GM21423 (cell line): ENCODE results near the gene OPN1SW.

Experiments used
- ATAC-seq: cut with Tn5 transposase; IDR thresholded peaks from one replicate; pipeline ENCODE4 v1.9.1; 2021; ENCODE audit warnings: mild to moderate bottlenecking, moderate library complexity; ENCODE audit not compliant: unreplicated experiment

OPN1SW gene, protein sequence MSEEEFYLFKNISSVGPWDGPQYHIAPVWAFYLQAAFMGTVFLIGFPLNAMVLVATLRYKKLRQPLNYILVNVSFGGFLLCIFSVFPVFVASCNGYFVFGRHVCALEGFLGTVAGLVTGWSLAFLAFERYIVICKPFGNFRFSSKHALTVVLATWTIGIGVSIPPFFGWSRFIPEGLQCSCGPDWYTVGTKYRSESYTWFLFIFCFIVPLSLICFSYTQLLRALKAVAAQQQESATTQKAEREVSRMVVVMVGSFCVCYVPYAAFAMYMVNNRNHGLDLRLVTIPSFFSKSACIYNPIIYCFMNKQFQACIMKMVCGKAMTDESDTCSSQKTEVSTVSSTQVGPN

DNA sequence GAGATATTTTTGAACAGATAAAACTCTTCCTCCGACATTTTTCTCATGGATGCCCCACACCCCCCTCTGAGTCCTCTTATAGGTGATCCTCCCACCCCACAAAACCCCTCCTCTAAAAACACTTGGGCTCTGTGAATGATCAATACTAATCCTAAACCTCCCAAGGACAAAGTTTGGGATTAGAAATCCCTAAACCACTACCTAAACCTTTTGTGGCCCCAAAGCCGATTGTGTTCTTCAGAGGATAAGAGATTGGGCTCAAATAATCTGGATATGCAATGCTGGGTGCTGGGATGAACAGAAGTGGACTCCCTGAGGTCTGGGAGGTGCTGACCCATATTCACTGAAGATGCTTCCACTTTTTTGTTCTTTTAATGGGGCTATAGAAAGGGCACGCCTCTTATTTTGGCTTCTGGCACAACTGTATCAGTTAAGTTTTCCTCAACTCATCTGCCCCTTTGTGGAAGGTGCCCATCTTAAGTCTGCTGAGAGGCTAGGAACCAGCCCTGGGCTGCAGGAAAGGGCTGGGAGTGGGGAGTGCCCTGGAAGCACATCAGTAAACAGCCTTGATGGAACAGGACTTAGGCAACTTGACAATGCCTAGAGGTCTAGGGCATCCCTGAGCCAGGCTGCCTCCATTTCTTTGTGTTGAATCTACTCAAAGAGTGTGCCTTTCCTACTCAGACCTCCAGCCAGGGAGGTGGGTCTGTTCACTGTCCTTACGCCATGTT is at the start of gene OPN1SW:
TSS of gene OPN1SW (minus strand) at position 51 of the 731 bp plus-strand sequence. CDS start at position 38, 13 bp downstream.
- ATAC-seq = no peak

DNA sequence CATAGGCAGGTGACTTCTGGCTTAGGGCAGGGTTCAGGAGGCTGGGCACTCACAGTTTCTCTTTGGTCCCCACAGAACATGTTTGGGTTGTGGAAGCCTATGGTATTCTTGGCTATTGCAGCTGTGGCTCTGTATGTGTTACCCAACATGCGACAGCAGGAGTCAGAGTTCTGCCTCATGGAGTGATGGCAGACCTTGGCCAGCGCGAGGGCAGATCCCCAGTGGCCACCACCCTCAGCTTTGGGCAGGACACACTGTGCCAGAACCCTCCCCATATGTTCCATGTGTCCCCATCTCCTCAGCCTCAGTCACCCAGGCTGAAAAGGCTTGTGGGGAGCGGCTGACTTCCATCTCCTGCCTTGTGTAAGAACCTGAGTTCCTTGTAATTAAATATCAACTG is 46.1 kb upstream of the OPN1SW start:
- ATAC-seq = no peak

DNA sequence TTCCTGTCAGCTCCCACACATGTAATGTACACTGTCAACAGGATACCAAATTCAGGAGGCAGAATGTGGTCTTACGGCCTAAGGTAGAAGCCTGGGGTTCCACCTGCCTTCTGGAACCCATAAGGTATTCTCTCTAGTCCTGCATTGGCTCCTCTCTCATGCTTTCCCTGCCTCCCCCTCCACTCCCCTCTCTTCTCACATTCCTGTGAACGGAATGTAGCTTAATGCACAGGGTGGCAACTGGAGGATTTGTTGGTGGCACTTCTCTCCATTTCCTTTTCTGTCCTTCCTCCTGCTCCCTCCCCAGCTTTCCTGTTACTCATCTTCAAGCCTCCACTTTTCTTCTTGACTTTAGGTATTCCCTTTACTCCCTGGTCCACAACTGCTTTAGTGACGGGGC is 43.1 kb upstream of the OPN1SW start:
- no peak for ATAC-seq

DNA sequence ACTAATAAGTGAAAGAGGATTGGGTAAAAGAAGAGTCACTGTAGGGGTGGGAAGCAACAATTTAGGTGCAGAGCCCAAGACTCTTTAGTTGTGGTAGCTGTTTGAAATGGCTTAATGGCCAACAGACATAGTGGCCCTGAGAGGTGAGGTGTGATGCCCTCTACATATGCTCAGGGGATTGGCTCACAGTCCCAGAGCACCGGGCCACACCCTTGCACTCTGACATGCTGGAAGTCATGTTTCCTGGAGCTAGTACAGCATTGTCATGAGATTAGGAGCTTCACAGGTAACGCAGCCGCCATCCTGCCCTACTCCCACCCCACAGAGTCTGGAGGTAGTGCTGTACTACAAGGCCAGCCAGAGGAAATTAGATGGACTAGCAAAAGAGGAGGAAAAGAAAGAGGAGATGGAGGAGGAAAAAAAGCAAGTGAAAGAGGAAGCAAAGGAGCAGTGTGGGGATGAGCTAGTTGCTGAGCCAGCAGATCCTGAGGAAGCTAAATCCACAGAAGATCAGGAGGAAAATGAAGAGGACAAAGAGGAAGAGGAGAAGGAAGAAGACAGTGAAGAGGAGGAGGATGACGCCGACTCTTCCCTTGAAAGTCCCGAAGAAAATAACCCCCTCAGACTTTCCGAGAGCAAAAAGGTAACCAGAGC is 39.8 kb upstream of the OPN1SW start:
- no peak for ATAC-seq

DNA sequence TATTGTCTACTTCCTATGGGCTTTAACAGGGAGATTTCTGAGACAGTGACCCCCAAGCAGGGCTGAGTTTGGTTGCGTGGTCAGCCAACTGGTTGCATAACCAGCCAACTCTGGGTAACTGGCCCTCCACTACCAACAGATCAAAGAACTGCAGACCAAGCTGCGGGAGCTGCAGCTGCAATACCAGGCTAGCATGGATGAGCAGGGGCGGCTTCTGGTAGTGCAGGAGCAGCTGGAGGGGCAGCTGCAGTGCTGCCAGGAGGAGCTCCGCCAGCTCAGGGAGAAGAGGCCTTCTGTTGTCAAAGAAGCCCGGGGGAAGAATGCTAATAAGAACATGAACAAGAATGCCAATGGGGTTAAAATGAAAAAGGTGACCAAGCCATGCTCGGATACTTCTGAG is 38.9 kb upstream of the OPN1SW start:
- no peak for ATAC-seq

DNA sequence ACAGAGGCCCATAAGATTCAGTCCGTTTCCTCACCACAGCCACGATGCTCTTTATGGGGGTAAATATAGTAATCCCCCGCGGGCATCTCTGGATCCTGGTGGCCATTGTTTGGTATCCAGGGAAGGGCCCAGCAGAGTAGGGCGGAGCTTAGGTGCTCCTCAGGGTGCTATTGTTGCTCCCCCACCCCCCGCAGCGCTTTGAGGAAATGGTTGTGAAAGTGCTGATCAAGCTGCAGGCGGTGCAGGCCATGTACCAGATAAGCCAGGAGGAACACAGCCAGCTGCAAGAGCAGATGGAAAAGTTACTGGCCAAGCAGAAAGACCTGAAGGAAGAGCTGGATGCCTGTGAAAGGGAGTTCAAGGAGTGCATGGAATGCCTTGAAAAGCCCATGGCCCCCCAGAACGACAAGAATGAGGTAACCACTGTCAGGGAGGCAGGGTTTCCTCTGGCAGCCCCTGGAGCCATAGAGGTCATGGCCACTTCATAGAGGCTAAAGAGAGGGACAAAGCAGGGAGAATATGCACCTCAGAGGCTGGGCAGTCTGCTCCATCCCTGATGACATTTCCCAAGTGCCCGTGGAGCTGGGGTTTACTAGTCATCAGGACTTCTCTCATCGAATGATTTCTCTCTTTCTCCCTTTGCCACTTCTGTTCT is 37.0 kb upstream of the OPN1SW start:
- ATAC-seq = no peak

DNA sequence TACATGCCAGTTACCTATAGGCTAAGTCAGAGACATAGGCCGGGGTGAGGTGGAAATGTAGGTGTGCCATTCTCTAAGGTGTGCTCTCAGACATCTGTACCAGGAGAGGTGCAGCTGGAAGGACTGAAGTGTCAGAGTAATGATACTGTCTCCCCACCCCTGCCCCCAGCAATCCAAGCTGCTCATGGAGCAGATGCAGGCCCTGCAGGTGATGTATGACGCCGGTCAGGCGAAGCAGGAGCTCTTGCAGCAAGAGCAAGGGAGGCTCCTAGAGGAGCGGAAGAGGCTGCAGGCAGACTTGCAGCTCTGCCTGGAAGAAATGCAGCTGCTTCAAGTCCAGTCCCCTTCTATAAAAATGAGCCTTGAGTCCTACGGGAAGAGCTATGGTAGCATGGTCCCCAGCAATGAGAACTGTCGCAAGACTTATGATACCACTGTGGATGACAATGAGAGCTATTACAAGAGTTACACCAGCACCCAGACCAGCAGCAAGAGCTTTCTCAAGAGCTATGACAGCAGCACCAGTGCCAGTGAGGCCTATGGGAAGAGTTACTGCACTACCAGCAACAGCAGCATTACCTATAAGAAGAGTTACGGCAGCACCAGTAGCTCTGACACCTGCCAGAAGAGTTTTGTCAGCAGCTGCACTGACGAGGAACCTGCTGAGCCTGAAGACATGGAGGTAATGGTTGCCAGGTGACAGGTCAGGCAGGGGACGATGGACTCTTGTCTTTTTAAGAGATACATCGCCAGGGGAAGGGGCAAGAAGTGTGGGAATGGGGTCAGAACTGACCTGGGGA is 36.2 kb upstream of the OPN1SW start:
- no peak for ATAC-seq

DNA sequence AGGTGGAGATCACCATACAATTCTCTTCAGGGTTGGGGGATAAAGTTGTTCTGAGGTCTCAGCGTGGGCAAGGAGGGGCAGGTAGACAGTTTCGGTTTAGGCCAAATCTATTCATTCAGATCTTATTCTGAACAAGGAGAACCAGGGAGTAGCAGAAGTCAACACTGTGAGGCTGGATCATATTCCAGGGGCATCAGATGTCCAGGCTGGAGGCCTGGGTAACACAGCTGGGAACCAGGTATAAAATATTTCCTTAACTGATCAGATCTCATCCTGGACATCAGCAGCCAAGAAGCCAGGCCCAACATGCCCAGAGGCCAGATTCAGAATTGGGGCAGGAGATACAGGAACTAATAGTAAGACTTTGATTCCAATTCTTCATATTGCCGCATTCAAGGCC is 35.4 kb upstream of the OPN1SW start:
- ATAC-seq = no peak

DNA sequence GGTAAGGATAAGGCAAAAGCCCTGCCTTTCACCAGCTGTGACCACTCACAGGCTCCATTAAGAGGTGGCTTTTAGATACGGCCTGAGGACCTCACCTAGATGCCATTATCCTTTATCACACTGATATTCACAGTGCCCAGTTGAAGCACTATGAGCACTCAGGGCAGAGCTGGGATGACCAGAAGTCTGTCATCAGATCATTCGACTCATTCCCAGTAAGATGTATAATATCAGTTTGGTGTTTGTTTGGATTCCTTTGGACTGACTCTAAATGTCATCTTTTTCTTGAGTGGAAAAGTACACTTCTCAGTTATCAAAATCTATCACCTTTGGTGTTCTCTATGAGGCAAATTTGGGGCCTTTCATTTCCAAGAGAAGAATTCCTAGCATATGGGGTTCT is 34.9 kb upstream of the OPN1SW start:
- ATAC-seq = no peak

DNA sequence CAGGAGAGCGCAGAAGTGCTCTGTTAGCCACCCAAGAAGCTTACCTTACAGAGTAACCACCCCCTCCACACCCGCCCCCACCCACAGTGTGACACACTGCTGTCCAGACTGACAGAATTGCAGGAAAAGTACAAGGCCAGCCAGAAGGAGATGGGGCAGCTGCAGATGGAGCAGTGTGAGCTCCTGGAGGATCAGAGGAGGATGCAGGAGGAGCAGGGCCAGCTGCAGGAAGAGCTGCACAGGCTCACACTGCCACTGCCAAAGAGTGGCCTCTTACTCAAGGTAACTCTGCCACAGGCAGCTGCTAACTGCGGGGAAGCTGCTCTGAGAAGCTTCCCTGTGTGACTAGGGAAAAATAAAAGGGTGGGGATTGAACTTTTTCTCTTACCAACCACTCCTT is 33.8 kb upstream of the OPN1SW start:
- no peak for ATAC-seq

DNA sequence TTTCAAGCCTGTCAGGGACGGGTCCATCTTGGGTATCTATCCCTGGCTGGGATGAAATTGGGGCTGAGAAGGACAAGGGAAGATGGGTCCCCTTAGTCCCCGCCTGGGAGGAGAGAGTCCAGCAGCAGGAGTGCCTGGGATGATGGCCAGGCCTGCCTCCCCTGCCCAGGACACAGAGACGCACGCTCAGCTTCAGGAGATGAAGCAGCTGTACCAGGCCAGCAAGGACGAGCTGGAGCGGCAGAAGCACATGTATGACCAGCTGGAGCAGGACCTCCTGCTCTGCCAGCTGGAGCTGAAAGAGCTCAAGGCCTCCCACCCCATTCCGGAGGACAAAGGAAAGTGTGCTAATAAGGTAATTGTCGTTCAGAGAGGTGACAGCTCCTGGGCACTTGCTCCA is 31.6 kb upstream of the OPN1SW start:
- ATAC-seq = no peak

DNA sequence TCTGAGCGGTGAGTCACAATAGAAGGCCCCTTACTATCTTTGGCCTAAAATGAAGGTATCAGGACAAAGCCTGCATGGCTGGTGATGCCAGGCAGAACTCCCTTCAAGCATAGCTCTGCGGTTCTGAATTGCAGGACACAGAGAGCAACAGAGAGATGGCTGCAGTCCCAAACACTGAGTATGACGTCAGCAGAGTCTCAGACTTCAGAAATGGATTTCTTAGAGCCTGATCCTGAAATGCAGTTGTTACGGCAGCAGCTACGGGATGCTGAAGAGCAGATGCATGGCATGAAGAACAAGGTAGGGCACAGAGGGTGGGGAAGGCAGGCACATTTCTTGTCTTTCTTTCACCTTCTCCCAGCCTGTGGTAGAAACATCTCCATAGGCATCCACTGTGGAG is 29.6 kb upstream of the OPN1SW start:
- ATAC-seq = no peak

DNA sequence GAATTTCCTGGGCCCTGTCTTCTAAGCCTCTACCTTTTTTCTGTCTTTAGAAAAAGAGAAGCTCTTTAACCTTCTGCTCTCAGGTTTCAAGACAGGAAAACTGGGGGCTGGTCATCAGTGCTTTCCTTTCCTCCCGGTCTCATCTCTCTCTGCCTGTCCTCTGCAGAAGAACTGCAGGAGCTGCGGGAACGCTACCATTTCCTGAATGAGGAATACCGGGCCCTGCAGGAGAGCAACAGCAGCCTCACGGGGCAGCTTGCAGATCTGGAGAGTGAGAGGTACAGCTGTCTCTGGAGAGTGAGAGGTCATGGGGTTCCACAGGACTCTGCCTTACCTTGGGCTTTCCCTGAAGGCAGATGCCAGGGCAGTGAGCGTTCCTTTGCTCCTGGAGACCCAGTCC is 28.9 kb upstream of the OPN1SW start:
- no peak for ATAC-seq

DNA sequence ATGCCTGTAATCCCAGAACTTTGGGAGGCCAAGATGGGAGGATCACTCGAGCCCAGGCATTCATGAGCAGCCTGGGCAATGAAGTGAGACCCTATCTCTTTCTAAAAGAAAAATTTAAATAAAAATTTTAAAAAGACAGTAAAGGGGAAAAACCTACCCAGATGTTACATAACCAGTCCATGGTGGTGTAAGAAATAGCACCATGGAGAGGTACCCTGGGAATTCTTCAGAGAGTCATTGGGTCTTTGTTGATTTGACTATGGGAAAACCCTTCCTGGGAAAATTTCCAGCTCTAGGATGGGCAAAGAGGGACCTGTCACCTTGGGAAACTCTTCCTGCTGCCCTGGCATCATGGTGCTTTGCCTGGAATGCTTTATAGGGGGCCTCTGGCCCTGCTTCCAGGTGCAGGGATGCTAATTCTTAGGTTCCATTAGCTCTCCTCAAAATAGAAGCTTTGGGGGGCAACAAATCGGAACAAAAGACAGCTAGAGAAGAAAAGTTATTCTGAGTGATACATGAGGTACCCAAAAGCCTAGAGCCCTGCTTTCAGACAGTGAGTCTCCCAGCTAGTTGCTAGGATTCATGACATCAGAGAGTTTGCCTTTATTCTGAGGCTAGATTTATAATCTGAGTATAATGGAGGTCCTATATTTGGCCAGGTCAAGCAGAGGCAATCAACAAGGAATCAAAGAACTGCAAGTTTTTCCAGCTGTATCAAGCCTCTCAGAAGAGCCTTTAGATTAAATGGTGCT is 26.2 kb upstream of the OPN1SW start:
- ATAC-seq = no peak

DNA sequence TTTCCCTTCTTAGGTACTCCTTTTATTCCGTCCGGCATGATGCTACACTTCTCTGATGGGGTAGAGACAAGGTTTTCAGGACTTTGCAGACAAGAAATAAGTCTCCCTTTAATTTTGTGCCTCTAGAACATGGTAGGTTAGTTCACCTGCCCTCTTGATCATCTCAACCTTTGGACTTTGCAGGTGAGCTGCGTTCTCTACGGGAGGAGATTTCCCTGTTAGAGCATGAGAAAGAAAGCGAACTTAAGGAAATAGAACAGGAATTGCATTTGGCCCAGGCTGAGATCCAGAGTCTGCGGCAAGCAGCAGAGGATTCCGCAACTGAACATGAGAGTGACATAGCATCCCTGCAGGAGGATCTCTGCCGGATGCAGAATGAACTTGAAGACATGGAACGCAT is 25.4 kb upstream of the OPN1SW start:
- no peak for ATAC-seq

DNA sequence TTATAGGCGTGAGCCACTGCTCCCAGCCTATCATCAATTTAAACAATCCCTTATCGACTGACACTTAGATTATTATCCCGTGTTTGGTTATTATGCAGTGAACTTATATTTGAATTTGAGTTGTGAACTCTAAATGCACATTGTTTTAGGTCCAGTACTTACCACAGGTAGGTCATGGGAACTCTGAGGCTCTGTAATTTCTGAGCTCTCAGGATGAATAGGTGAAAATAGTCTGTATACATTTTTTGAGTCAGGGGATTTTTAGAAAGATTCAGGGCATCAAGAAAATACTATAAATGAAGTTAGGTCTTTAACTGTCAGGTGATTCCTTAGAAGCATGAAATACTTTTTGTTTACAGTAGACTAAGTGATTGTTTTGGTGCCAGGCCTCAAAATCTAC is 25.0 kb upstream of the OPN1SW start:
- ATAC-seq = no peak

DNA sequence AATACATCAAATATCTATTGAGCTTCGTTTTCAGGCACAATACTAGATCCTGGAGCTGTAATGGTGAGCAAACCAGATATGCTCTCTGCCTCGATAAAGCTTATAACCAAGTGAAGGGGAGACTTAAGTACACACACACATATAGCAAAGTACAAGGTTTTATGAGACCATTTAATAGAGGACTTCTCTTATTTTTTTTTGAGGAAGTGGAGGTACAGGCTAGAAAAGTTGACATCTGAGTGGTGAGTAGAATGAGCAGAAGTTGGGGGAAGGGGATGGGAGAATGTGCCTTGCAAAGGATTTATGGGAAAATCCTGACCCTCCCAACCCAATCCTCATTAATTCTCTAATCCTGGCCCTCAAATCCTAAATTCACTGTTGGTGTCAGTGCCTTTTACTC is 23.9 kb upstream of the OPN1SW start:
- no peak for ATAC-seq

DNA sequence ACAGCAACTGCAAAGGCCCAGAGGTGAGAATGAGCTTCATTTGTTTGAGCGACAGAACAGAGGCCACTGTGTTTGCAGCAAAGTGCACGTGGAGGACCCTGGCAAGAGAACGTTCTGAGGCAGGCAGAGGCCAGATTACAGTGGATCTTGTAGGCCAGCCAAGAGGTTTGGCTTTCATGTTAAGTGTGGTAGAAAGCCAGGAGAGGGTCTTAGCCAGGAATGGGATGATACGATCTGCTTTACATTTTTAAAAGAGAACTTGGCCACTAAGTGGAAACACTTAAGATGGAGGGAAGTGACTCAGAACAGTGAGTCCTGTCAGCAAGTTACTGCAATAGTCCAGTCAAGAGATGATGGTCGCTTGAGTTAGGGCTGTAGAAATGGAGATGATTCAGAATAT is 20.7 kb upstream of the OPN1SW start:
- ATAC-seq = no peak

DNA sequence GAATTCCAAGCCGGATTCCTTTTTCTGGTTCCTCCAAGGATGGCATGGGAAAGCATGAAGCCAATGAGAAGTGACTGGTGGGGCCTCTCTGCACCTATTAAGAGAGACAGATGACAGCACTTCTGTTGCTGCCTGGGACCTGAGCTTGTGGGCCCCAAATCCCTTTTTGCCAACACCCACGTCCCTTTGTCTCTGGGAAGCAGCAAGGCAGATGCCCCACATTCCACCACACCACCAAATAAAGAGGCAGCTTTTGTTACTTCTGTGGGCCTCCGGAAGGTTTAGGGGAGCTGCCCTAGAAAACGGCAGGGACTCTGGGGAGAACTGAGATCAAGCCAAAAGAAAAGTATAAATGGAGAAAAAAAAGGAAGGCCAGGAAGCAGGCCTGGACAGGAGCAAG is 19.5 kb upstream of the OPN1SW start:
- no peak for ATAC-seq

DNA sequence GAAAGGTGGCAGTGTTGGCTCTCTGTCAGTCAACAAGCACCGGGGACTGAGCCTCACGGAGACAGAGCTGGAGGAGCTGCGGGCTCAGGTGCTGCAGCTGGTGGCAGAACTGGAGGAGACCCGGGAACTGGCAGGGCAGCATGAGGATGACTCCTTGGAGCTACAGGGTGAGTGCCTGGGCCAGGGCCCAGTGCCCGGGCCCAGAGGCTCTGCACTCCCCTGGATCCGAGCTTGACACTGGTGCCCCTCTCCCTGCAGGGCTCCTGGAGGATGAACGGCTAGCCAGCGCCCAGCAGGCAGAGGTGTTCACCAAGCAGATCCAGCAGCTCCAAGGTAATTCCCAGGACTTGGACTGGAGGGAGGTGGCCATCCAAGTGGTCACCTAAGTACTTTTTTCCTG is 18.8 kb upstream of the OPN1SW start:
- ATAC-seq = no peak
